ENCODE measurements around the gene EFHB. TPM values are rescaled to one million over a fixed set of nuclear protein-coding genes. Genes with fewer than 3 reads are reported as not detected.
A peak's percentile ranks its signal among the peaks of the same experiment; 100 is the strongest.
"Not testable (repeated sequence)": the region's sequence is repeated elsewhere in the genome, so short reads cannot be mapped to it uniquely, and the experiment has no call there.

EFHB gene
- total RNA-seq, 1 donor: 0.27 TPM

DNA sequence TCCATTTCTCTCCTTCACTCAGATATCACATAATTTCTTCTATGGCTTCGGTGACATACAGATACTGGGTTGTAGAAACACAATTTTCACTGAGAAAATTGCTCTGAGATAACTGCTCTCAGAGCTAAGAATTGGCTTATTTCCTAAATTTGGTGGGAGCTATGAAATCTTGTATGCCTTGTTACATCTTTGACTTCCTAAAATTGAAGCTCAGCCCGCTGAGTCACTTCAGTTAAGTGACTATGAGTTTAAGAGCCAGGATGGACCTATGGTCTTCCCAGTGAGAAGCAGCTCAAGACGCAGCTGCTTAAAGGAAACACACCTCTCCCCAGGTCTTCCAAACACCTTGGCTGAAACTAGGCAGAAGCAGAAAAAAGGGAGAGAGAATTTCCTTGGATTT, 56.4 kb downstream of the EFHB start:
- TF ChIP-seq, protein P1, sequence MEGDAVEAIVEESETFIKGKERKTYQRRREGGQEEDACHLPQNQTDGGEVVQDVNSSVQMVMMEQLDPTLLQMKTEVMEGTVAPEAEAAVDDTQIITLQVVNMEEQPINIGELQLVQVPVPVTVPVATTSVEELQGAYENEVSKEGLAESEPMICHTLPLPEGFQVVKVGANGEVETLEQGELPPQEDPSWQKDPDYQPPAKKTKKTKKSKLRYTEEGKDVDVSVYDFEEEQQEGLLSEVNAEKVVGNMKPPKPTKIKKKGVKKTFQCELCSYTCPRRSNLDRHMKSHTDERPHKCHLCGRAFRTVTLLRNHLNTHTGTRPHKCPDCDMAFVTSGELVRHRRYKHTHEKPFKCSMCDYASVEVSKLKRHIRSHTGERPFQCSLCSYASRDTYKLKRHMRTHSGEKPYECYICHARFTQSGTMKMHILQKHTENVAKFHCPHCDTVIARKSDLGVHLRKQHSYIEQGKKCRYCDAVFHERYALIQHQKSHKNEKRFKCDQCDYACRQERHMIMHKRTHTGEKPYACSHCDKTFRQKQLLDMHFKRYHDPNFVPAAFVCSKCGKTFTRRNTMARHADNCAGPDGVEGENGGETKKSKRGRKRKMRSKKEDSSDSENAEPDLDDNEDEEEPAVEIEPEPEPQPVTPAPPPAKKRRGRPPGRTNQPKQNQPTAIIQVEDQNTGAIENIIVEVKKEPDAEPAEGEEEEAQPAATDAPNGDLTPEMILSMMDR (IDR thresholded peaks at IDR 0.05; ENCODE audit: insufficient read depth, low read length): no peak
- no peak overlapping the region for H3K4me3 ChIP-seq (ENCODE audit: low read depth, low read length)
- DNase-seq (ENCODE audit: low read depth): no peak

DNA sequence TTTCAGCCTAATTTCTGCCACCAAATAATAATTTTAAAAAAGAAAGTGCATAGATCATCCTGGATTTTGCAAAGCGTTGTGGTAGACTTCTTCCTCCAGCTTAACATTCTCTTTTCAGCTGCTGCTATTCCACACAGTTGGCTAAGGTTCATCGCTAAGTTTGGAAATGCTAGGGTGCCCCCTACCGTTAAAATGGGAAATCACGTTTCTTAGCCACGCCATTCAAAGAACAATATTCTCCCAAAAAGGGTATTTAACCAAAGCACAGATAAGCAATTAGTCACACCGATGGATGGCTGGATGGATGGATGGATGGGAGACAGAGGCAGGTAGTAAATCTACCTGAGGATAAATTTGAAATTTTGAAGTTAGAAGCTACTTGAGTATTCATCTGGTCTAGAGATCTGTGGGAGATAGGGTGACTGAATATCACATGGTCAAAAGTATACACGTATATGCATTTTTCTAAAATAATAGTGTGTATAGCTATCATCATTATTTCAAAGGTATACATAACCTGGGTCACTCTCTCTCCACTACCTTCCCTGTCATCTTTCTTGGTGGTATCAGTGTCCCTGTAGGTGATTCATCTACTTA, 67.2 kb downstream of the EFHB start:
- TF ChIP-seq, protein P1 (IDR thresholded peaks at IDR 0.05; ENCODE audit: insufficient read depth, low read length): peak; percentile 73
- no peak overlapping the region for H3K4me3 ChIP-seq (ENCODE audit: low read depth, low read length)
- peak; percentile 73 for DNase-seq (ENCODE audit: low read depth)

DNA sequence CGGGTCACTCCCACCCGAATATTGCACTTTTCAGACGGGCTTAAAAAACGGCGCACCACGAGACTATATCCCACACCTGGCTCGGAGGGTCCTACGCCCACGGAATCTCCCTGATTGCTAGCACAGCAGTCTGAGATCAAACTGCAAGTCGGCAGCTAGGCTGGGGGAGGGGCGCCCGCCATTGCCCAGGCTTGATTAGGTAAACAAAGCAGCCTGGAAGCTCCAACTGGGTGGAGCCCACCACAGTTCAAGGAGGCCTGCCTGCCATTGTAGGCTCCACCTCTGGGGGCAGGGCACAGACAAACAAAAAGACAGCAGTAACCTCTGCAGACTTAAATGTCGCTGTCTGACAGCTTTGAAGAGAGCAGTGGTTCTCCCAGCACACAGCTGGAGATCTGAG, 78.7 kb downstream of the EFHB start:
- H3K4me3 ChIP-seq (ENCODE audit: low read depth, low read length); DNase-seq (ENCODE audit: low read depth): not testable (repeated sequence)

DNA sequence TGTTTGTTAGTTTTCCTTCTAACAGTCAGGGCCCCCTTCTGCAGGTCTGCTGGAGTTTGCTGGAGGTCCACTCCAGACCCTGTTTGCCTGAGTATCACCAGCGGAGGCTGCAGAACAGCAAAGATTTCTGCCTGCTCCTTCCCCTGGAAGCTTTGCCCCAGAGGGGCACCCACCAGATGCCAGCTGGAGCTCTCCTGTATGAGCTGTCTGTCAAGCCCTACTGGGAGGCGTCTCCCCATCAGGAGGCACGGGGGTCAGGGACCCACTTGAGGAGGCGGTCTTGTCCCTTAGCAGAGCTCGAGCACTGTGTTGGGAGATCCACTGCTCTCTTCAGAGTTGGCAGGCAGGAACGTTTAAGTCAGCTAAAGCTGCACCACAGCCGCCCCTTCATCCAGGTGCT, 87.4 kb downstream of the EFHB start:
- not testable (repeated sequence) for H3K4me3 ChIP-seq (ENCODE audit: low read depth, low read length); DNase-seq (ENCODE audit: low read depth)

Other genes with a start within 250 kb of the EFHB start
- gene RAB5A, start 12.9 kb upstream of the EFHB start, total RNA-seq (ENCODE audit: low replicate concordance): 13.7 and 64.2 TPM in 2 replicates
- not detected in 2 replicates for gene PP2D1, start 78.0 kb upstream of the EFHB start, total RNA-seq (ENCODE audit: low replicate concordance)
- 9.6 and 14.3 TPM in 2 replicates for gene KAT2B, start 106.2 kb upstream of the EFHB start, total RNA-seq (ENCODE audit: low replicate concordance)

Measured in fibroblast of the aortic adventitia (primary cell).